ENCODE results near the gene SRCAP. TPM values are rescaled to one million over a fixed set of nuclear protein-coding genes. Genes with fewer than 3 reads are reported as not detected.
A peak's percentile ranks its signal among the peaks of the same experiment; 100 is the strongest.

Gene SRCAP
- total RNA-seq, 1 experiment from 2014 or later, result 46.2 TPM

GRCh38 chr16:30757316-30757715 lies 58.3 kb downstream of the SRCAP start:
- DNase-seq (ENCODE audit: low spot score), result no peak

GRCh38 chr16:30758988-30759491 lies 60.1 kb downstream of the SRCAP start:
- no peak for DNase-seq (ENCODE audit: low spot score)

GRCh38 chr16:30760001-30760559 lies 61.1 kb downstream of the SRCAP start:
- DNase-seq (ENCODE audit: low spot score), result no peak

GRCh38 chr16:30760577-30761426 lies 61.8 kb downstream of the SRCAP start:
- no peak for DNase-seq (ENCODE audit: low spot score)

GRCh38 chr16:30761427-30761927 lies 62.5 kb downstream of the SRCAP start:
- peak; percentile 23 for DNase-seq (ENCODE audit: low spot score)

- peak; percentile 95 for DNase-seq (ENCODE audit: low spot score)
These were observed 63.2 kb downstream of the SRCAP start, which contains the start of the genes CFAP119 and RNF40 for GRCh38 chr16:30761928-30762902. Gene CFAP119, minus strand, starts transcription at chr16:30762062. Its CDS starts 314 bp downstream, at chr16:30761748. Gene RNF40, plus strand, starts transcription at chr16:30762322. Its CDS starts 224 bp downstream, at chr16:30762546.

GRCh38 chr16:30762991-30763725 lies 64.2 kb downstream of the SRCAP start:
- no peak for DNase-seq (ENCODE audit: low spot score)

- no peak for DNase-seq (ENCODE audit: low spot score)
These were observed 65.1 kb downstream of the SRCAP start for GRCh38 chr16:30764086-30764485.

GRCh38 chr16:30764816-30765465 lies 66.0 kb downstream of the SRCAP start:
- DNase-seq (ENCODE audit: low spot score), result no peak

- no peak for DNase-seq (ENCODE audit: low spot score)
These were observed 67.4 kb downstream of the SRCAP start for GRCh38 chr16:30766206-30766932.

GRCh38 chr16:30766933-30767284 lies 67.9 kb downstream of the SRCAP start:
- DNase-seq (ENCODE audit: low spot score), result no peak

- no peak for DNase-seq (ENCODE audit: low spot score)
These were observed 68.9 kb downstream of the SRCAP start for GRCh38 chr16:30767767-30768465.

GRCh38 chr16:30768583-30769181 lies 69.7 kb downstream of the SRCAP start:
- DNase-seq (ENCODE audit: low spot score), result no peak

GRCh38 chr16:30769379-30770089 lies 70.6 kb downstream of the SRCAP start:
- DNase-seq (ENCODE audit: low spot score), result no peak

GRCh38 chr16:30771726-30772125 lies 72.8 kb downstream of the SRCAP start:
- no peak for DNase-seq (ENCODE audit: low spot score)

- no peak for DNase-seq (ENCODE audit: low spot score)
These were observed 74.9 kb downstream of the SRCAP start for GRCh38 chr16:30773826-30774225.

- DNase-seq (ENCODE audit: low spot score), result no peak
These were observed 75.6 kb downstream of the SRCAP start for GRCh38 chr16:30774367-30775130.

Measured in HT-29 (cell line).